B cell (primary cell): Measurements from ENCODE around the gene TENT4A.

Source experiments
- EZH2 ChIP-seq: IDR thresholded peaks from 2 replicates; pipeline ENCODE4 v1.6.1; 2012; ENCODE audit warnings: borderline replicate concordance, low read depth, mild to moderate bottlenecking, moderate library complexity, low read length; ENCODE audit not compliant: insufficient read depth, poor library complexity, severe bottlenecking
- TF ChIP-seq, protein P1 (sequence below): fragments of 200-600 bp; IDR thresholded peaks from one replicate; pipeline ENCODE4 v1.8.0; 2022; ENCODE audit warnings: antibody characterized with exemption, mild to moderate bottlenecking

GRCh38 chr5:6760686-6761085 is 47.5 kb downstream of the TENT4A start:
- TF ChIP-seq, protein P1, sequence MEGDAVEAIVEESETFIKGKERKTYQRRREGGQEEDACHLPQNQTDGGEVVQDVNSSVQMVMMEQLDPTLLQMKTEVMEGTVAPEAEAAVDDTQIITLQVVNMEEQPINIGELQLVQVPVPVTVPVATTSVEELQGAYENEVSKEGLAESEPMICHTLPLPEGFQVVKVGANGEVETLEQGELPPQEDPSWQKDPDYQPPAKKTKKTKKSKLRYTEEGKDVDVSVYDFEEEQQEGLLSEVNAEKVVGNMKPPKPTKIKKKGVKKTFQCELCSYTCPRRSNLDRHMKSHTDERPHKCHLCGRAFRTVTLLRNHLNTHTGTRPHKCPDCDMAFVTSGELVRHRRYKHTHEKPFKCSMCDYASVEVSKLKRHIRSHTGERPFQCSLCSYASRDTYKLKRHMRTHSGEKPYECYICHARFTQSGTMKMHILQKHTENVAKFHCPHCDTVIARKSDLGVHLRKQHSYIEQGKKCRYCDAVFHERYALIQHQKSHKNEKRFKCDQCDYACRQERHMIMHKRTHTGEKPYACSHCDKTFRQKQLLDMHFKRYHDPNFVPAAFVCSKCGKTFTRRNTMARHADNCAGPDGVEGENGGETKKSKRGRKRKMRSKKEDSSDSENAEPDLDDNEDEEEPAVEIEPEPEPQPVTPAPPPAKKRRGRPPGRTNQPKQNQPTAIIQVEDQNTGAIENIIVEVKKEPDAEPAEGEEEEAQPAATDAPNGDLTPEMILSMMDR: no peak
- no peak for TF ChIP-seq EZH2
